Fibroblast of the aortic adventitia (primary cell): ENCODE data around the gene INTU. TPM values are rescaled to one million over a fixed set of nuclear protein-coding genes. Genes with fewer than 3 reads are reported as not detected.

Source experiments
- DNase-seq: peaks from one replicate; pipeline ENCODE4 v3.0.0-alpha.2; 2010; ENCODE audit warnings: low read depth
- H3K4me3 ChIP-seq: 2 replicates; pipeline ENCODE4 v1.5.1; 2011; ENCODE audit warnings: low read depth, mild to moderate bottlenecking, control low read depth, low read length, moderate library complexity
- CTCF ChIP-seq: IDR thresholded peaks from 2 replicates; pipeline ENCODE4 v1.5.1; 2011; ENCODE audit warnings: mild to moderate bottlenecking, low read length, control low read depth, inconsistent platforms; ENCODE audit not compliant: insufficient read depth
- total RNA-seq: library from RNA; depleted of rRNA; stranded (reverse); fragments of >200 nt; gene quantifications from 2 replicates; pipeline ENCODE4 v1.2.3, GENCODE V29; 2012; ENCODE audit warnings: low replicate concordance

INTU gene
- total RNA-seq, 1 donor = 6.0 TPM

- H3K4me3 ChIP-seq = no peak overlapping the region
- no peak for DNase-seq
- no peak for TF ChIP-seq CTCF
These were observed 102.2 kb downstream of the INTU start for GRCh38 chr4:127734976-127735375.

GRCh38 chr4:127737295-127737694, 104.5 kb downstream of the INTU start:
- TF ChIP-seq CTCF = no peak
- no peak for DNase-seq

GRCh38 chr4:127741247-127741646, 108.5 kb downstream of the INTU start:
- H3K4me3 ChIP-seq = no peak overlapping the region
- DNase-seq = no peak
- no peak for TF ChIP-seq CTCF

More at GRCh38 chr4:127737295-127737694, 104.5 kb downstream of the INTU start:
- no peak overlapping the region for H3K4me3 ChIP-seq

GRCh38 chr4:127747883-127748282, 115.1 kb downstream of the INTU start:
- DNase-seq = no peak
- TF ChIP-seq CTCF = no peak
- no peak overlapping the region for H3K4me3 ChIP-seq

- TF ChIP-seq CTCF = no peak
- H3K4me3 ChIP-seq = no peak overlapping the region
These were observed 116.2 kb downstream of the INTU start for GRCh38 chr4:127748957-127749356.

GRCh38 chr4:127756906-127757305, 124.1 kb downstream of the INTU start:
- no peak for TF ChIP-seq CTCF
- no peak for DNase-seq
- H3K4me3 ChIP-seq = no peak overlapping the region

More at GRCh38 chr4:127748957-127749356, 116.2 kb downstream of the INTU start:
- no peak for DNase-seq

- no peak for DNase-seq
- TF ChIP-seq CTCF = no peak
- H3K4me3 ChIP-seq = no peak overlapping the region
These were observed 126.6 kb downstream of the INTU start for GRCh38 chr4:127759228-127759820.
